ENCODE measurements around the gene FXYD6. TPM values are rescaled to one million over a fixed set of nuclear protein-coding genes. Genes with fewer than 3 reads are reported as not detected.

Gene FXYD6
- total RNA-seq, 1 donor from 2014 or later = 0.51 TPM

DNA sequence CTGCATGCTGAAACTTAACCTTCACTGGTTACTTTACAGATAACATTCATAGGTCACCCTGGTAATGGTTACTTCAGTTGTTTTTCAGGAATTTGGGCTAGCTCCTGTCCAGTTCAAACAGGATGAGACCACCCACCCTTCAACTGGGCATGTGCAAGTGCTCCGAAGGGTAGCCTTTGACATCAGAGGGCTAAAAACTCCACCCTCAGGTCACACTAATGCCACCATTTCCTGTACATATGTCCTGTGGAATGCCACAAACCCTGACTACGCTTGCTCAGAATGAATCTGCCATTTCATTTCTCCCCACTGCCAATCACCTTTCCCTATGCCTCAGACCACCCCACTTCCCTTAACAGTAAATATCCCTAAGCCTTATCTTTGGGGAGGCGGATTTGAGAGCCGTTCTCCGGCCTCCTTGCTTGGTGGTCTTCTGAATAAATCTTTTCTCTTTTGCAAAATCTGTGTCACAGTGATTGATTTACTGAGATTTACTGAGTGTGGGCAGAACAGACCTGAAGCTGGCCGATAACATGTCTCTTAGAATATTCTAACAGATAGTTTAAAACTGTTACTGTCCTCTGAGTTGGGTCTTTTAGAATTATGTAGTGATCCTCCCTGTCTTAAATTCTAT, 26.6 kb downstream of the FXYD6 start:
- DNase-seq (ENCODE audit: low read depth in 2 of 2) = no peak

DNA sequence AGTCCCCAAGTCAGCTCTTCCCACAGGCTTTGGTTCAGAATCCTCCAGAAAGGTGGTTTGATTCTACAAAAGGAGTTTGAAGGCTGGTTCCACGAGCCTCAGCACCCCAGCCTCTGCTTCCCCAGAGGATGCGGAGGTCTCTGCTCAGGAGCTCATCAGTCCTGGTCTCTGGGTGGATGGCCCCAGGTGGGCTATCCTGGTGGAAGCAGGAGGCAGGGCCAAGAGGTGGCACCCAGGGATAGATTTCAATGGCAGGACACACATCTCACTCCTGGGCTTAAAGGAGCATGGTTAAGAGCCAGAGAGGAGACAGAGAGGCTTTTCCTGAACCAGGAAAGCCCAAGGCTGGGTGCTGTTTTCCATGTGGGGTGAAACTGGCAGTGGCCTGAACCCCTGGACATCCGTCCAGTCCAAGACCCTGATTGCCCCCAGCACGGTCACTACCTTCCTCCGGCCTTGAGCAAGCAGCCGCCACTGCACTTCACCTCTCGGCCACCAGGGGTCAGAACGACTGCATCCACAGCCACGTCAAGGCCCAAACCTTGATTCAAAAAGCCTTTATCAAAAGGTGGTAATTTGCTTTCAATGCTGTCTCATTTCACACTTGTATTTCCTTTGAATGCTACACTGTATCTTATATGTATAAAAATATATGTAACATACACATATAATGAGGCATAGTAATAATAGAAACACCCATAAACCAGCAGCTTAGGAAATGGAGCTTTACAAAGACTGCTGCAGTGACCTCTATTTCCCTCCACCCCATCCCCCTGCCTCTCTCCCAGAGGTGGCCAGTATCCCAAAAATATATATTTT, 32.6 kb downstream of the FXYD6 start:
- DNase-seq (ENCODE audit: low read depth in 2 of 2) = peak; percentile 50 to 67

DNA sequence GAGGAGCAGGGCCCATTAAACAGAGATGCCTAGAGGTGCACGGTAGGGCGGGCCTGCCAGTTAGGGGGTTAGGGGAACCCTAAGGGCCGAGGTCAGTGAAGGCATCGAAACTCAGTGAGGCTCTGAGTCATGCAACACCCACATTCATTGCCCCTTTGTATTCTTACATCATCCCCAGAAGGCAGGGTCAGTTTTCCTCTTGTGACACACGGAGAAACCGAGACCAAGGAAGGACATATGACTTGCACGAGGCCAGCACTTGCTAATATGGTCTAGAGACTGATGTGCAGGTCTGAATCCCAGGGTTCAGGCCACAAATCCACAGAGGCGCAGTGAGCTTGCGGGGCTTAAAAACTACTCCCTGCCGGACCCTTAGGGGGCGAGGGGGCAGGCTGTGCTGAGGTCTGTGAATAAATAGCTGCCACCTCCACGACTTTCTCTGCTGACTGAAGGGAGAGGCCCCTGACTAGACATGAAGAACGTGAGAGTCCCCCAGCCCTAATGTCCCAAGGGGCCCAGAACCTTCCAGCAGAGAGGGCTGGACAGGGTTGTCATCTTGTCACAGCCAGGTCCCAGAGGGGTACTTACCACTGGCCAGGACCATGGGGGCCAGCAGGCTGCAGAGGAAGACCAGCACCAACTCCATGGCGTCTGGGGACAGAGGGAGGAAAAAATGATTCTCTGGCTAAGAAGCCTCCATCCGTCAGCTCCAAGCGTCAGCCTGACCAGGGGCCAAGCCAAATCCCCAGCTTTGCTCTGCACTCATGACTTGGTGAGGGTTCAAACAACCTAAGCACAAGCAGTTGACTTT, 34.1 kb downstream of the FXYD6 start:
- DNase-seq (ENCODE audit: low read depth in 2 of 2) = no peak

DNA sequence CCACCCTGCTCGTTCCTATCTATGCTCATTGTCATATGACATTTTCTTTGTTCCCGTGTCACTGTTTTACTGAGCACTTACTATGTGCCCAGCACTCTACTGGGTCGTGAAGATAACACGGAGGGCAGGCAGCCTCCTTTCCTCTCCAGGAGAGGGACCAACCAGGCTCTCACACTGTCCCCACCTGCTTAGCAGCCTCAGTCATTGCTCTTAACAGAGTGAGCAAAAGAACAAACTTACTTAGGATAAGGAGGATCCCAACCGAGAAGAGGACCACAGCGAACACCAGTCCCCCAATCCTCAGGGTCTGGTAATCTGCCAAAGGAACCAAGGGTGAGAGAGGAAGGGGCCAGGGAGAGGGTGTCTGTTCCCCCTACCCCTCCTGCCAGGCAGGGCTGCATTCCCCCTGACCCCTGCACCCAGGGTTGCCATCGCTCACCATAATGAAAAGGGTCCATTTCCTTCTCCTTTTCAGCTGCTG, 34.9 kb downstream of the FXYD6 start:
- no peak for DNase-seq (ENCODE audit: low read depth in 2 of 2)

DNA sequence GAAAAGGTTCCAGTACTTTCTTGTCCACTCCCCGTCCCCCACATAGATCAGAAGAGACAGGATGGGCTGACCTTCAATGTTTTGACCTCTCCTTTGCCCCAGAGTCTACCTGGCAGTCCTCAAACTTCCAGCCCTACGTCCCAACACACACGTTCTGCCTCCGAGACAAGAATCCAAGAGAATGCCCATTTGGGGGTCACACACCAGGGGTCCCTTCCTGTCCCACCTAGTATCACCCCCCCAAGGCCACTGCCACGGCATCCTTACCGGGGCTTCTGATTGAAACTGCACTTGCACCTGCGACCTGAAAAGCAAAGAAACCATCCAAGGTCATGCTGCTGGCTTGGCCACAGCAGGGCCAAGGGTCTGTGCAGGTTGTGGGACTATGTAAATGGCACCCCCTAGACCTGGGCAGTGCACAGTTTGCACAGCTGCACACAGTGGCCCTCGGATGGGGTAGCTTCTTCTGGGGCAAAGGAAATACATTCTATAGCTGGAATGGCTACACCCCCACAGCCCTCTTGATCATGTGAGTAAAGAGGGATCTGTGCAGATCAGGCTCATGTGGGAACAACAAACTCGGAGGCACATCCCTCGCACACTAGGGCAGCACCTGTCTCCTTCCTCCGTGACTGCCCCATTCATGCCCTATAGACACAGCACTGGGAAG, 35.4 kb downstream of the FXYD6 start:
- no peak for DNase-seq (ENCODE audit: low read depth in 2 of 2)

DNA sequence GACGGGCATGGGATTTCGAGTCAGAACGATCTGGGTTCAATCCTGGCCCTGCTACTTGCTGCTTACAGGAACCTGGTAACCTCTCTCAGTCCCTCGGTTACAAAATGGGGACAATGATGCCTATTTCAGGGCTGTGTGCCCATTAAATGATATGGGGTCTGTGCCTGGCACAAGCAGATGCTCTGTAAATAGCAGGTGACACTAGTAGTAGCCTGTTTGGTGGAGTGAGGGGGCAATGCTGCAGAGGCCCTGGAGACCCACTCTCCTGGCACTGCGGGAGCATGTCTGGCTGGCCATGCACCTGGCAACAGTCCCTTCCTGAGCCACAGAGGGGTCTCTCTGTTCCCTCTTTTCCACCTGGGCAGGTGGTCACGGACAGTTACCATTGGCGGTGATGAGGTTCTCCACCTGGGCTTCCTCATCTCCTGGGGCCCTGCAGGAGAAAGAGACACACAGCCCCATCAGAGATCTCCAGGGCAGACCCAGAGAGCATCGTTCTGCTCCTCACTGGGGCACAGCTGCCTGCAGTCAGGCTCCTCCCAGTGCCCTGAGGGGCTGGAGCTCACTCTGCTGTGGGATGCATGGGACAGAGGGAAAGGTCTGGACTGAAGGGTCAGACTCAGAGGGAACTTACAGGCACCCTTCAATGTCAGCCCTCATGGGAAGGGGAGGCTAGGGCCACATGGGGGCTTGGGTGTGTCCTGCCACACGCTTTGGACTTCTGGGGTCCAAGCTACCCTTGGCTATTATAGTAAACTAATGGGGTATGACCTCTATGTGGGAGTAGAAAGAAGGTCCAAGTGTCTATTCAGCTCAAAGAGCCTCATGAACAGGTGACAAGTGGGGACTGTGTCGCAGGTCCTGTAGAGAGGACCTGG, 36.3 kb downstream of the FXYD6 start:
- no peak for DNase-seq (ENCODE audit: low read depth in 2 of 2)

DNA sequence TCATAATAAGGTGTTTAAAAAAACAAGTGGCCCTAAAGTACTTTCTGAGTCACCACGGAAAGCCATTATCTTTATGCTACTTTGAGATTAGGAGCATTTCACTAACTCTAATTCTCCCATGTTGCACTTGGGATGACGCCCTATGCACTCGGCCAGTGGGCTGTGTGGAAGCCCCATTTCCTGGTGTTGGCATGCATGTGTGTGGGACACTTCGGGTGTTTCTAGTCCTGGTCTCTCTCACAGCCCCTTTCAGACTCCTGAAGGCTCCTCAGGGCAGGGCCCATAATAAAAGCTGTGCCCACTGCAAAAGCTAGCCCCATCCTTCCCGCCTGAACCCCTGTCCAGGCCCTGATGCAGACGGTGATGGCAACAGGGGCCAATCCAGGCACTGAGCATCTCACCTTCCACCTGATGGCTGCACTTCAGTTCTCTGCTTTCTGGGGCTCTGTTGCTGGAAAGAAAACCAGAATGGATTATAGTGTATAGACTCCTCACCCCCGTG, 37.0 kb downstream of the FXYD6 start:
- no peak for DNase-seq (ENCODE audit: low read depth in 2 of 2)

DNA sequence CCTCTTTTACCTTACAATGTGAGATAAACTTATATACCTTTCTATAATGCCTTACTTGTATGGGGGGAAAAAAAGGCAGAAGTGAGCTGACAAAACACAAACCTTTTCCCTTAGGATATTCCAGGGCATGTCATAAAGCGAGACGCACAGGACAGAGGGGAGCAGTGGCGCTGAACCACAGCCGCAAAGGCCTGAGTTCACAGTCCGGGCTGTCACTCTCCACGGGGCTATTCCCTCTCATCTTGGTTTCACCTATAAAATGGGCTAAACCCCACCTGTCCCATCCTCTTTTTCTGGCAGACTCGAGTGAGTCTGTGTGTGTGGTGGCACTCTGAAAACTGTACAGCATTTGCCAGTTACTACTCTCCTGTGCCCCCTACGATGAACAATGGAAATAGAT, 37.6 kb downstream of the FXYD6 start:
- DNase-seq (ENCODE audit: low read depth in 2 of 2) = no peak

DNA sequence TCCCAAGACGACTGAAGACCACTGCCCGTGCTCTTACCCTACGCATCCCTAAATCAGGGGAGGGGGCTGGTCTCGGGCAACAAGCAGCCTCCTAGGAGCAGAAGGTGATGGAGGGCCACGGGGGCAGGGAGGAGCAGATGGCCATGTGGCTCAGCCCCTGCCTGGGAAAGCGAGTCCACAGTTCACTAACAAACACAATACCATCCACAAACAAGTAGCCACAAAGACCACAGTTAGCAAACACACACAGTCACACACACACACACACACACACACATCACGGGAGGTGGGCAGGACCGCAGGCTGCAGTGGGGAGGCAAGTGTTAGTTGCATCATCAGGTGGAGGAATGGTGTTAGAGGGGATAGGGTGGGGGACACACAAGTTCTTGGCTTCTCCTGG, 38.7 kb downstream of the FXYD6 start:
- DNase-seq (ENCODE audit: low read depth in 2 of 2) = no peak

DNA sequence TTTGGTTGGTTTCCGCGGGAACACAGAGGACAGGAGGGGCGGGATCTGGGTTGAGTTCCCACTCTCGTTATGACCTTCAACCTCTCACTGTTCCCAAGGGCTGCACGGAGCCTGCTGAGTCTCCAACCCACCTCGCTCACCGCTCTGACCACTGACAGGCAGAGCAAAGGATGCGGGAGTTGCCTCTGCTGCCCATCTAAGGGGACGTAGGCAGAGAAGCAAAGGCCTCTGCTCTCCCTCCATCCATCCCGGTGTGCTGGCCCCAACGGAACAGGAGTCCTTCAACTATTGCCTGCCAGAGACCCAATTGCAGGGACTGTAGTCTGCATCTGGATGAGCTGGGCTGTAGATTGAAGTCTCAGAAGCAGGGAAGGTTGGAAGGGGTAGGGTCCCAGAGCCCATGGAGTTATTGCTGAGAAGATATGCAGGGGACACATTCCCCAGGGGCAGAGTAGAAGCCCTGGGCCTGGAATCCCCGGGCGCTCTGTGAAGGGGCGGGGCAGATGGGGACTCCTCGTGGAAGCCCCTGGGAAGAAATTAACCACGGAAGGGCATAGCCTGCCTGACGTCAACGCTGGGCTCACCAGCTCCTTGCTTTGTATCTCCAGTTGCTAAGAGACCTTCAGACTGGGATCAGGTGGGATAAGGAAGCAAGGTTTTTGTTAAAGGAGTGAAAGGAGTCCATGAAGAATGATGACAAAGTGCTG, 39.2 kb downstream of the FXYD6 start:
- no peak for DNase-seq (ENCODE audit: low read depth in 2 of 2)

DNA sequence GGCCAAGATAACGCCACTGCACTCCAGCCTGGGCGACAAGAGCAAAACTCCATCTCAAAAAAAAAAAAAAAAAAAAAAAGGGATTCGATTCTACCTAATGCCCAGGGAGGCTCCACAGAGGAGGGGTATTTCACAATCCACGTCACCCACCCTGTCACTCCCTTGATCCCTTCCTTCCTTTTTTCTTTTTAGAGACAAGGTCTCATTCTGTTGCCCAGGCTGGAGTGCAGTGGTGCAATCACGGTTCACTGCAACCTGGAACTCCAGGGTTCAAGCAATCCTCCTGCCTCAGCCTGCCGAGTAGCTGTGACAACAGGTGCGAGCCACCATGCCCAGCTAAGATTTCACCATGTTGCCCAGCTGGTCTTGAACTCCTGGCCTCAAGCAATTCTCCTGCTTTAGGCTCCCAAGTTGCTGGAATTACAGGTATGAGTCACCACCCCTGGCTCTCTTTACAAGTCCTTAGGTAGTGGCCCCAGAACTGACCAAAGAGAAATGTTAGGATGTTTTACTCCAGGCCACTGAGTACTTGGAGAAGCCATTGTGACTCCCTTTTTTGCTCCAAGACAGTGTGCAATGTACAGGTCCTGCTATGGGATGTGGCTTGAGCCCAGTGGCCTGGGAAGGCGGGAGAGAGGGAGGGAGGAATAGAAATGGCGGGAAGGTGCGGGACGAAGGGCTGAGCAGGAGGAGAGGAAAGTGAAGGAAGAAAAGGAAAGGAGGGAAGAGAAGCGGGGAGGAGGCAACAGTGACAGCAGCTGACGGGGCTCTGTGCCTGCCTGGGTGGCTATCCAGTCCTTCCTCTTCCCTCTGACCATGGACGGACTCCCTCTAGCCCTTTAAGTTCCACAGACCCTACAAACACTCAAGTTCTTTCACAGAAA, 40.1 kb downstream of the FXYD6 start:
- no peak for DNase-seq (ENCODE audit: low read depth in 2 of 2)

DNA sequence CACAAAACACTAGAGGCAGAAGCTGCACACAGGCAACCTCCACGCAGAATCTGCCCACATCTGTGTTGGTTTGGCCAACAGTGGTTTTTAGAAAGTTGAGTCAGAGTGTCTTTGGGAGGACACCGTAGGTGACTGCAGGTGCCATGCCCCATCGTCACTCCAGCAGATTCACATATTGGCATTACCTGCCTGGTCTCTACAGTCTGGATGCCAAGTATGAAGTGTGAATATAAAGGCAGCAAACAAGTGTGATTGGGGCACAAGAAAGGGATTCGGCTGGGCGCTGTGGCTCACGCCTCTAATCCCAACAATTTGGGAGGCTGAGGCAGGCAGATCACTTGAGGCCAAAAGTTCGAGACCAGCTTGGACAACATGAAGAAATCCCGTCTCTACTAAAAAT, 40.9 kb downstream of the FXYD6 start:
- DNase-seq (ENCODE audit: low read depth in 2 of 2) = no peak

DNA sequence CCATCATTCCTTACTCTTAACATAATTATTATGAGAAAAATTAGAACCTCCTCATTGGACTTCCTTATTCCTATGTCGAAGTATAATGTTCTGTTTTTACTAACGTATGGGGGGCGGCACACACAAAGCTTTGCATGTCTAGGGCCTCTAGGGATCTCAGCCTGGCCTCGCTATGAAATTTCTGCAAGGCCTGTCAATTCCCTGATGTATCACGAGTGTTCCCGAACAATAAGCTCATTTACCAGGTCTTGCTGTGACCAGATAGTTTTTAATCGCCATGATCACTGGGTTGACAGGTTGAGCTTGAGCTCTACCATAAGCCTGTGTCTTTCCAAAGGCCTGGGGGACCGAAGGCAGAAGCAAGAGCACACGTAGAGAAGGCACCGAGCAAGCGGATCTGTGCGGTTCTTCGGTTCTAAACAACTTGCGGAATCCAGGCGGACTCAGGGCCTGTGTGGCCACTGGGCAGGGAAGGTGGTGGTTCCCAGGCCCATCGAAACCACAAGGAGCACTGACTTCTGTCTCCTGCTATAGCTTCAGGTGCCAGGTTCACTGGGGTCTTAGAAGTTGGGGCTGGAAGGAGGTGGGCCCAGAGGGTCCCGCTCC, 41.5 kb downstream of the FXYD6 start:
- no peak for DNase-seq (ENCODE audit: low read depth in 2 of 2)

DNA sequence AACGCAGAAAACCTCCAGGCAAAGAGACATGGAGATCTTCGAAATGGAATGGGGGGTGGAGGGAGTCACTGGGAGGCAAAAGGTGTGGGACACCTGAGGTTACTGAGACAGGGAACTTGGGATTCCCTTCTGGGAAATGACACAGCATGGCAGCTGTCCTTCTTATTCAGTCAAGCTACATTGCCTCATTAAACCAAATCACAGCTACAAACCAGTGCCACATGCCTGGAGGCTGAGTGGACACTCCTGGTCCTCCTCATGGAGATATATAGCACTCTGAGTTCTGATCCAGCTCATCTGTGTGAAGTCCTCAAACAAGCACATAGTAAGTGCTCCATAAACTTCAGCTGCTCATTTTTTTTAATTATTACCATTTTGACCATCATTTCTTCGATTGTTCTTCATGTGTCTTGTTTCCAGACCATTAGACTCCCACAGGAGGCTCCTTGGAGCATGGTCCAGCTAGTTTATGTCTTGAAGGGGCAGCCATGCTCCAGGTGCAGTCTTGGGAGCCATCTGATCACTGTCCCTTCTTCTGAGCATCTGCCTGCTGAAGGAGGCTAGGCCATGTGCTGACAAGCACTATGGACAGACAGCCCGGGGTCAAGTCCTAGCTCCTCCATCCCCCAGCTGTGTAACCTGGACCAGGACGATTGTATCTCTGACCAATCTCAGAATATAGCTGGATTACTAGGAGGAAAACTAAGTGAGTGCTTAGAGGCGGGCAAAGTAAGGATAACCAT, 42.2 kb downstream of the FXYD6 start:
- no peak for DNase-seq (ENCODE audit: low read depth in 2 of 2)

DNA sequence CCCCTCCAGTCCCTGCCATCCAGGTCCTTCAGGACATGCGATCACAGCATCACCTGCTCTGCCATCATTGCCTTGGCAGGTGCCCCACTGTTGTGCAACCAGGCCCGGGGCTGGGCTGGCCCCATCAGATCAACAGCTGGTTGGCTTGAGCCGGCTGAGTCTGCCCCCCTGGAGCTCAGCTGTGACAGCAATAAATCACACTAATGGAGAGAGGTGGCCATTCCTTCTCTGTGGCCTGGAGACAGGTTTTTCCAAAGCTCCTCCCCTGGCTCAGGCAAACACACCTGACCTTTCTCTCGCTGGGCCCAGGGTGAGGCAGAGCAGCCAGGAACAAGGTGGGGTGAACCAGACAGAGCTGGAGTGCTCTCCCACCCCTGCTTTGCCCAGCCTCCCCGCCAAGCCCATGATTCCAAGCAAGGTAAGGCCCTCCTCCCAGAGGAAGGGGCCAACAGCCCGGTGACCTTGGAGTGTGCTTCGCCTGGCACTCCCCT, 43.0 kb downstream of the FXYD6 start:
- no peak for DNase-seq (ENCODE audit: low read depth in 2 of 2)

DNA sequence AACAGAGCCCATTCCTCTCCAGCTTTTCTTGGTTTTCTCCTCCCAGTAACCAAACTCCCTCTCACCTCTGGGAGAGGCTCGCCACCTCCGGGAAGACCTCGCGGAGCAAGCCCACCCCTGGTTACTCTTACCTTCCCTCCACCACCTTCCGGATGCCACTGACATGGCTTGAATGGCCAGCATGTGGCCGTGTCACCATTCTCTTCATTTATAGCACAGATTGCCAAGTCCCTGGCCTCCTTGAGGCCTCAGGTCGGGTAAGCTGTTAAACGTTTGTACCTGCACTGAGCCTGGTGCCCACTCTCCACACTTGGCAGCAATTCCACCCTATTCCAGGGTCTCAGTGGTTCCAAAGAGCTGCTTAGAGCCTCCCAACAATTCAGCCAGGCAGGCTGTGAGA, 43.9 kb downstream of the FXYD6 start:
- DNase-seq (ENCODE audit: low read depth in 2 of 2) = no peak

DNA sequence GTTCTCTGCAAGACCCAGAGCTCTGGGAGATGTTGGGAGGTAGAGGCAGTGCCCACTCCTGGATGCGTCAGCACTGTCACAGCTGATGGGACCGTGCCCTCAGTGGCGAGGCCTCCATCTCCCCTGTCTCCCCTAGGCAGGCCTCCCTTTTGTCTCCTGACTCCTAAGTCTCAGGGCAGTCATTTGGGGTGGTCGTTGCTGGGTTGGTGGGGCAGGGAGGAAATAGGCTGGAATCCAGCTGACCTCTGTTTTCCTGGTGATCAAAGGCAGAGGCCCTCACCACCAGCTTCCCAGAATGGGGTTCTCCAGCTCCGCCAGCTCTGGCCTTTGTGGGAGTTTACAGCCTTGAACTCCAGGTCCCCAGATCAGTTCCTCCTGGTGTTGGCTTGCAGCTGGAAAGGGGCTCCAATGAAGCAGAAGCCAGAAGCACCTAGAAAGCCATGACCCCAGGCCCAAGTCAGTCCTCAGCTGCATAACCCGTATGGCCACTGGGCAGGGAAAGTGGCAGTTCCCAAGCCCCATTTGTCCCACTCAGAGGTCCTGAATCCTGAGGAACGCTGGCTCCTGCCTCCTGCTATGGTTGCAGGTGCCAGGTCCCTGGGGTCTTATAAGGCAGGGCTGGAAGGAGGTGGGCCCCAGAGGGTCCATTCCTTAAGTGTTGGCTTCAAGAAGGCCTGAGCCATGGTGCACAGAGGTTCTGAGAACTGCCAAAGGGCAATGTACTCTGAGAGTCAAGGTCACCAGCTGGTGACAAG, 44.6 kb downstream of the FXYD6 start:
- no peak for DNase-seq (ENCODE audit: low read depth in 2 of 2)
